Measurements from ENCODE around the gene GAP43. TPM values are rescaled to one million over a fixed set of nuclear protein-coding genes. Genes with fewer than 3 reads are reported as not detected.
"Not testable (repeated sequence)": the region's sequence is repeated elsewhere in the genome, so short reads cannot be mapped to it uniquely, and the experiment has no call there.

Gene GAP43
- polyA plus RNA-seq, 3 donors = 0.06 to 1.5 (median 0.38) TPM

GRCh38 chr3:115715241-115715745, 92.0 kb downstream of the GAP43 start:
- WGBS, 3 donors = 87 to 98% (median 92%) methylated on average over 4 of the region's 4 CpGs

DNA sequence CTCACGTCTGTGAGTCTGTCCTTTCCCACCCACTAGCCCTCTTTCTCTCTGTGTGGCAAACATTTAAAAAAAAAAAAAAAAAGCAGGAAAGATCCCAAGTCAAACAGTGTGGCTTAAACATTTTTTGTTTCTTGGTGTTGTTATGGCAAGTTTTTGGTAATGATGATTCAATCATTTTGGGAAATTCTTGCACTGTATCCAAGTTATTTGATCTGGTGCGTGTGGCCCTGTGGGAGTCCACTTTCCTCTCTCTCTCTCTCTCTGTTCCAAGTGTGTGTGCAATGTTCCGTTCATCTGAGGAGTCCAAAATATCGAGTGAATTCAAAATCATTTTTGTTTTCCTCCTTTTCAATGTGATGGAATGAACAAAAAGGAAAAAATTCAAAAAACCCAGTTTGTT, 97.7 kb downstream of the GAP43 start:
- 59 to 80% (median 67%) methylated on average over 4 of the region's 4 CpGs for WGBS, 3 donors
- H3K27ac ChIP-seq (ENCODE audit: low read depth, low read length) = no peak overlapping the region

More at GRCh38 chr3:115715241-115715745, 92.0 kb downstream of the GAP43 start:
- H3K27ac ChIP-seq (ENCODE audit: low read depth, low read length) = no peak overlapping the region

GRCh38 chr3:115725800-115726199, 102.5 kb downstream of the GAP43 start:
- 91 to 95% (median 93%) methylated on average over 3 of the region's 3 CpGs for WGBS, 3 donors

DNA sequence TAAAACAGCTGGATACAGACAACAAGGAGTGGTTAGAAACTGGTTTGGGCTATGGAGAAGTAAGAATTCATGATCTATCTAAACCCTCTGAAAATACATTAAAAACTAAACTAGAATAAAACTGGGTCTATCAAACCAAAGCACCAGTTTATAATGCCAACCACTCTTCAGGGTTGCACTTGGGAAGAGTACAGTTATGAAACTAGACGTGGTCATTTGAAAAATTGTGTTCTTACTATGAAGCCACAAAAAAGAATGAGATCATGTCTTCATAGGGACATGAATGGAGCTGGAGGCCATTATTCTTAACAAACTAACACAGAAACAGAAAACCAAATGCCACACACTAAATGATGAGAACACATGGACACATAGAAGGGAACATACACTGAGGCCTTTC, 103.8 kb downstream of the GAP43 start:
- 80 to 90% (median 82%) methylated on average over 1 of the region's 1 CpG for WGBS, 3 donors
- no peak overlapping the region for H3K27ac ChIP-seq (ENCODE audit: low read depth, low read length)

More at GRCh38 chr3:115725800-115726199, 102.5 kb downstream of the GAP43 start:
- no peak overlapping the region for H3K27ac ChIP-seq (ENCODE audit: low read depth, low read length)

GRCh38 chr3:115728013-115728412, 104.7 kb downstream of the GAP43 start:
- no peak overlapping the region for H3K27ac ChIP-seq (ENCODE audit: low read depth, low read length)

GRCh38 chr3:115736341-115736740, 113.0 kb downstream of the GAP43 start:
- 82 to 86% (median 86%) methylated on average over 3 of the region's 3 CpGs for whole genome bisulfite sequencing, 3 donors
- not testable (repeated sequence) for H3K27ac ChIP-seq (ENCODE audit: low read depth, low read length)

- no peak overlapping the region for H3K27ac ChIP-seq (ENCODE audit: low read depth, low read length)
- WGBS, 3 donors = 91 to 94% (median 92%) methylated on average over 5 of the region's 5 CpGs
These were observed 118.3 kb downstream of the GAP43 start for GRCh38 chr3:115741650-115742049.

DNA sequence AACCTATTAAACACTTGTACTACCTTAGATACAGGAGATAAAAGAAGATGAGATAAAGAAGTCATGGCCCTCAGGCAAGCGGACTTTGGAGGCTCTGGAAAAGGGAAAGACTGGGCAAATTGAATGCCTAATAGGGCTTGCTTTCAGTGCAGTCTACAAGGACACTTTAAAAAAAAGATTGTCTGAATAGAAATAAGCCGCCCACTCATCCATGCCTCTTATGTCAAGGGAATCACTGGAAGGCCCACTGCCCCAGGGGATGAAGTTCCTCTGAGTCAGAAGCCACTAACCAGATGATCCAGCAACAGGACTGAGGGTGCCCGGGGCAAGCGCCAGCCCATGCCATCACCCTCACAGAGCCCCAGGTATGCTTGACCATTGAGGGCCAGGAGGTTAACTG, 121.2 kb downstream of the GAP43 start:
- H3K27ac ChIP-seq (ENCODE audit: low read depth, low read length) = not testable (repeated sequence)
- WGBS, 3 donors = 73 to 81% (median 80%) methylated on average over 4 of the region's 4 CpGs

DNA sequence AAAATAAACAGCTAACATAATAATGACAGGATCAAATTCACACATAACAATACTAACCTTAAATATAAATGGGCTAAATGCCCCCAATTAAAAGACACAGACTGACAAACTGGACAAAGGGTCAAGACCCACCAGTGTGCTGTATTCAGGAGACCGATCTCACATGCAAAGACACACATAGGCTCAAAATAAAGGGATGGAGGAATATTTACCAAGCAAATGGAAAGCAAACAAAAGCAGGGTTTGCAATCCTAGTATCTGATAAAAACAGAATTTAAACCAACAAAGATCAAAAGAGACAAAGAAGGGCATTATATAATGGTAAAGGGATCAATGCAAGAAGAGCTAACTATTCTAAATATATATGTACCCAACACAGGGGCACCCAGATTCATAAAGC, 129.7 kb downstream of the GAP43 start:
- WGBS, 3 donors = 48 to 89% (median 50%) methylated on average over 1 of the region's 1 CpG
- not testable (repeated sequence) for H3K27ac ChIP-seq (ENCODE audit: low read depth, low read length)

DNA sequence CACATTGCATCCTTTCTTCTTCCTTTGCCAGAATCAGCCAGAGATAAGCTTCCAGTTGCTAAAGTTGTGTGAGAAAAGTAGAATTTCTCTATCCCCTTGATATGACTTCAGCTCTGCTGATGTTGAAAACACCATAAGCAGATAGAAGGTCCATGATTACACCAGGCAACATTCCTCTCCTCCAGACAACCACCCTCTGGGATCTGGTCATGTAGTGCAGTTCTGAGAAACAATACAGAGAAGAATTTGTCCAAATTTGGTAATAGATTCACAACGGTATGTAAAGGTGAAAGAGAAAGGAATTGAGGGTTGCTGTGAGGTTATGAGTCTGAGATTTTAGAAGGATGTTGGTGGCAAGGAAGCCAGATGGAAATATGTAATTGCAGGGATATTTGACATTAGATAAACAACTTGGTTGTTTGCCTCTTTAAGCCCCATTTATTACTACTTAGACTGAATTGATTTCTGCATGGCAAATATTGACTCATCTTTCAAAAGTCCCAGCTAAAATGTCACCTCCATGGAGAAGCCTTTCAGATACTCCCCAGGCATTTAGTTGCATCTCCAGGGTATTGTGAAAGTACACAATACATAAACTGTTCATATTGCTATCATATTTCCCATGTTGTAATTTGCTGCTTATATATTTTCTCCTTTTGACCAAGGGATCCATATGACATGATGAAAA, 134.9 kb downstream of the GAP43 start:
- WGBS, 3 donors = 50 to 72% (median 66%) methylated on average over 1 of the region's 1 CpG

DNA sequence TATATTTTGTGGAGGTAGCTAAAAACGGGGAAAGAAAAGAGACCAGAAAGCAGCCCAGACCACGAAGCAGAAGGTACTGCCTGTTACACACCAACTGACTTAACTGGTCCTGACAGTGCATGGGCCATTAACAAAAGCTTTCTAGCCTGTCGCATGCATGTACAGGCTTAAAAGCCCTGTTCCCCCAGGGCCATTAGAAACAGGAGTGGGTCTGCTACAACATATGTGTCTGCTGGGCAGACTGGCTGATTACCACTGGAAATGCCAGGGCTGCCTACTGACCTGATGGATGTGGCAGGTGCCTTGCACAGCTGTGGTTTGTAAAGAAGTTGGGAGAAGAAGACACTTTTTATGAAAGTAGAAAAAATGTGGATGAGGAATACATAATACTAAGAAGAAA, 137.4 kb downstream of the GAP43 start:
- no peak overlapping the region for H3K27ac ChIP-seq (ENCODE audit: low read depth, low read length)
- 83 to 87% (median 84%) methylated on average over 3 of the region's 3 CpGs for WGBS, 3 donors

More for the DNA sequence above, 134.9 kb downstream of the GAP43 start:
- H3K27ac ChIP-seq (ENCODE audit: low read depth, low read length) = no peak overlapping the region

DNA sequence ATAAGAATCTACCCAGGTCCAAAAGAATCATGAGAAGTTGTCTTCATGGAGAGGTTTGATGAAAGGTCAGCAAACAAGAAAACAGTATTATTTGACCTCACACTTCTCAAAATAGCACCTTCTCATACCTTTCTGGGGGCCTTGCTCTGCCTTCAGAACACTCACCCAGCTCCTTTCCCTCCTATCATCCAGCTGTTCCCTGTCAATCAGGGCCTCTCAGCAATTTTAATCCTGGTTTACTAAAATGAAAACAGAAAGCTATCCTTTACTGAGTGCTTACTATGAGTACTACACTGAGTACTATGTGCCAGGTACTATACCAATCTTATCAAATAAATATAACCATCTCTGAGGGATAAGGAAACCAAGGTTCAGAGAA, 138.6 kb downstream of the GAP43 start:
- no peak overlapping the region for H3K27ac ChIP-seq (ENCODE audit: low read depth, low read length)

DNA sequence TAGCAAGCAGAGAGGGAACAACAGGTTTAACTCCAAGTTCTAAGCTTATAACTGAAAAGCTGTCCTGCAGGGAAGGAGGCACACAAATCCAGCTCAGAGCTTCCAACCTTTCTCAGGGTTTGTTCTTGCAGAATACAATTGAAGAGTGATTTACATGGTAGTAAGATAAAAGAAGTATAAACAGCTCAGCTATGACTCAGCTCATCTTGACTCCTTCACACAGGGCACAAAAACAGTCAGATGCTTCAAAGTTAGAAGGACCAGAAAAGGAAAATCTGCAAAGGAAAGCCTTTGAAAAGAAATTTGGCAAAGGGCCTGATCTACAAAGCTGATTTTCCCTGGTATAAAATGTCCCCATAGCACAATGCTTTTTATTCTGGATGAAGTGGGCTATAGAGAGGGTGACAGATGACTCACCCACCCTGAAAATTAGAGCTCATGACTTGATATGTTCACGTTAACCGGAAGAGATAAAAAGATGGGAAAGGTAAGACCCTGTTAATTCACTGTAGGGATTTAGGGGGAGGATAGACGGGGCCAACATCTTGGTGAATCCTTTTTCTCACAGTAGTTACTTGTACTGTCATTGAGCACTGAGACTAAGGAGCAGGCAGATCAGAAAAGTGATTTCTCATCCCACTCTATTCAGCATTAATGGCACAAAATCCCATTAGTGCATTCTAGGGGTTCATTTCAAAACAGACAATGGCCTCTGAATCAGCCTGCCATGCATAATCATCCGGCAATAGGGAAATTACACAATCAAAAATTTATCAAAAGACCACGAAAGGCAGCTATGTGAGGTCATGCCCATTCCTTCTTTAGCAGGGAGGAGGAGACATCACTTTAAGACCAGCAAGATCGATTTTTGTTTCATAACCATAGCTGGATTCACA, 143.5 kb downstream of the GAP43 start:
- WGBS, 3 donors = 63 to 85% (median 71%) methylated on average over 6 of the region's 6 CpGs
- H3K27ac ChIP-seq (ENCODE audit: low read depth, low read length) = no peak overlapping the region

- WGBS, 3 donors = 68 to 74% (median 69%) methylated on average over 3 of the region's 3 CpGs
- no peak overlapping the region for H3K27ac ChIP-seq (ENCODE audit: low read depth, low read length)
These were observed 145.4 kb downstream of the GAP43 start for GRCh38 chr3:115768661-115769060.
